SJSA1 (cell line): ENCODE results near the gene BBS2. TPM values are rescaled to one million over a fixed set of nuclear protein-coding genes. Genes with fewer than 3 reads are reported as not detected.

Experiments used
- DNase-seq, 2 experiments: peaks; one replicate each; pipeline ENCODE4 v3.0.0-alpha.2; 2015 to 2020; ENCODE audit warnings: low spot score in 2 of 2, low read depth in 1 of 2
- H3K27ac ChIP-seq: fragments of 250-450 bp; sonication (Bioruptor Pico); 2 replicates; pipeline ENCODE4 v1.5.1; 2020; ENCODE audit warnings: mild to moderate bottlenecking, moderate library complexity
- H3K27me3 ChIP-seq: fragments of 250-450 bp; sonication (Bioruptor Pico); replicated peaks from 2 replicates; pipeline ENCODE4 v1.5.1; 2020; ENCODE audit warnings: mild to moderate bottlenecking, moderate library complexity
- H3K36me3 ChIP-seq: fragments of 250-450 bp; sonication (Bioruptor Pico); 2 replicates; pipeline ENCODE4 v1.5.1; 2020; ENCODE audit warnings: mild to moderate bottlenecking
- H3K4me1 ChIP-seq: fragments of 250-450 bp; sonication (Bioruptor Pico); replicated peaks from 2 replicates; pipeline ENCODE4 v1.6.1; 2021; ENCODE audit warnings: mild to moderate bottlenecking
- H3K4me3 ChIP-seq: fragments of 250-450 bp; sonication (Bioruptor Pico); 2 replicates; pipeline ENCODE4 v1.5.1; 2020; ENCODE audit warnings: mild to moderate bottlenecking
- H3K9me3 ChIP-seq: fragments of 250-450 bp; sonication (Bioruptor Pico); replicated peaks from 2 replicates; pipeline ENCODE4 v1.5.1; 2020; ENCODE audit warnings: mild to moderate bottlenecking
- total RNA-seq: library from RNA; depleted of rRNA; stranded (reverse); fragments of >200 nt; shearing (Covaris generic); gene quantifications from 2 replicates; pipeline ENCODE4 v1.2.3, GENCODE V29; 2014

Gene BBS2
- total RNA-seq, 1 experiment from 2014 or later, result 28.8 TPM

DNA sequence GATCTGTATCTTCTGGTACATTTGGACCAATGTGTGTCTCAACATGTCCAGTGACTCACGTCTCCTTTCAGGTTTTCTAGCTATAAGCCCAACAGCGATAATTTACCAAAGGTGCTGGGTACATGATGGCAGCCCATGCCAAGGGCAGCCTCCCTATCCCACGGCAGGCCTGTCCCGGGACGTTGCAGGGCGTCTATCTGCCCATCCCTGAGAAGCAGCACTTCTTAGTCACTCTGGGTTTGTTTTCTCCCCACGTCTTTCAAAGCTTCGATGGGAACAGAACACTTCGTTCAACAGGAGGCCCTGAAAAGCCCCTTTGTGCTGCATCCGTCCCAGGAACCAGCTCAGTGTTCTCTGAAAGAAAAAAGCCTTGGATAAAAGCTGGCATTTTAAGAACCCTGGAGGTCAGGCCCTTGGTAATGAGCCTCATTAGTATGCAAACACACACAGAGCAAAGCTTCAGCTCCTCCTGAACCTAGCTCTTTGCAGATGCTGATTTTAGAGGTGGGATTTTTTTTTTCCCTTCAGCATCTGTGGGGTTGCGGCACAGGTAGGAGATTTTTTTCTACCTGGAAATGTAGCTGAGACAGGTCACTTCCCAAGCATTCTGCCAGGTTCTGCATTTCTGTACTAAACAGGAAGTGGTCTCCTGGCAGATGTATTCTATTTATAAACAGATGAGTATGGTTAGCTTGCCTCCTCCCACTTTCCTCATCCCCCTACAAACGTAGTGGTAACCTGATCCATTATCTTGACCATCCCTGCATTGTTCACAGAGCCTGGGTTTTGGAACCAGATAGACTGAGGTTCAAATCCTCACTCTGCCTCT lies 27.5 kb upstream of the BBS2 start:
- peak in 1 of 2 experiments; percentile 5 for DNase-seq
- H3K36me3 ChIP-seq, result no peaks in the 10 kb centered on the region
- H3K27me3 ChIP-seq, result no peaks in the 10 kb centered on the region; the same call in none of the 2 replicates
- no peak overlapping the region for H3K27ac ChIP-seq
- no peaks in the 10 kb centered on the region for H3K9me3 ChIP-seq
- no peak overlapping the region for H3K4me3 ChIP-seq
- peaks cover 6% of the 10 kb centered on the region for H3K4me1 ChIP-seq

- no peak for DNase-seq
- Histone ChIP-seq H3K4me1 (no peaks in the 10 kb centered on the region), H3K27ac (no peak overlapping the region), H3K36me3 (no peaks in the 10 kb centered on the region), H3K27me3 (peaks cover 2% of the 10 kb centered on the region; the same call in 1 of the 2 replicates), H3K4me3 (no peak overlapping the region), H3K9me3 (no peaks in the 10 kb centered on the region)
These were observed 22.2 kb upstream of the BBS2 start for GRCh38 chr16:56542039-56542438.

DNA sequence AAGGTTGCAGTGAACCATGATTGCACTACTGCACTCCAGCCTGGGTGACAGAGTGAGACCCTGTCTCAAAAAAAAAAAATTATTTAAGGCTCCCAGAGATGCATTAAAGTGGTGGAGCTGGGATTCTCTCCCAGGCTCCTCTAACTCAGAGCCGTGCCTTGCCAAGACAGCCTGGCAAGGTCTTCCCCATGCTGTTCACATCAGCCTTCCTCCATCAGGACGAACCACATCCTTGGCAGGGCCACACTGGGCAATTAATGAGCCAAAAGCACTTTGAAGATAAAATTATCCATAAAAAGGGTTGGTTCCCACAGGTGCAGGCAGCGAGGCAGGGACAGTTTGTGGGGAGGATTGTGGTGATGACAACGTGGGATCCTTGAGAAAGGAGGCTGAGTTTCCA lies 19.8 kb upstream of the BBS2 start:
- Histone ChIP-seq H3K27ac (no peak overlapping the region), H3K9me3 (no peaks in the 10 kb centered on the region), H3K4me3 (no peak overlapping the region), H3K27me3 (peaks cover 11% of the 10 kb centered on the region; the same call in 1 of the 2 replicates), H3K36me3 (no peaks in the 10 kb centered on the region), H3K4me1 (no peaks in the 10 kb centered on the region)
- DNase-seq, result no peak

GRCh38 chr16:56538331-56538730 lies 18.5 kb upstream of the BBS2 start:
- no peak for DNase-seq
- Histone ChIP-seq H3K4me3 (no peak overlapping the region), H3K27me3 (0 out of 2 replicates have a peak, but pooled peaks cover 11% of the 10 kb centered on the region), H3K36me3 (no peaks in the 10 kb centered on the region), H3K4me1 (no peaks in the 10 kb centered on the region), H3K9me3 (no peaks in the 10 kb centered on the region), H3K27ac (no peak overlapping the region)

- Histone ChIP-seq H3K9me3 (no peaks in the 10 kb centered on the region), H3K4me3 (no peak overlapping the region), H3K4me1 (no peaks in the 10 kb centered on the region), H3K27me3 (0 out of 2 replicates have a peak, but pooled peaks cover 19% of the 10 kb centered on the region), H3K27ac (no peak overlapping the region), H3K36me3 (no peaks in the 10 kb centered on the region)
- DNase-seq, result no peak
These were observed 15.1 kb upstream of the BBS2 start for GRCh38 chr16:56534847-56535383.

GRCh38 chr16:56532714-56533113 lies 12.9 kb upstream of the BBS2 start:
- H3K4me3 ChIP-seq, result no peak overlapping the region
- no peak for DNase-seq
- H3K4me1 ChIP-seq, result no peaks in the 10 kb centered on the region
- no peak overlapping the region for H3K27ac ChIP-seq
- H3K9me3 ChIP-seq, result no peaks in the 10 kb centered on the region
- H3K36me3 ChIP-seq, result no peaks in the 10 kb centered on the region
- peaks cover 23% of the 10 kb centered on the region for H3K27me3 ChIP-seq

DNA sequence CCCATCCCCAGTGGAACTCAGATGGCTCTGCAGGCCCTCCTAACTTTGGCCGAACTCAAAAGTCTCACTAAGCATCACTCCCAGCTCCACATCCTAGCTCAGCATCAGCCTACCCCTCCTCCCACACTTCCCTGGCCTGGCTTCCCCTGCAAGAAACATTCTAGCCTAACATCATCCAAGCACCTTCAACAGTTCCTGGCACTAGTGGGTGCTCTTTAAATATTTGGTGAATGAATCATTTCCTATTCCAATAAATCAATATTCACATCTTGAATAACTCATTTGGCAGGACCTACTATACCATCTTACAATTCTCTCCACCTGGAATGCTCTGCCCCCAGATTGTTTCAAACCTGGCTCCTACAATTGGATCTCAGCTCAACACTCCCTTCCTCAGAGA lies 11.0 kb upstream of the BBS2 start:
- H3K27ac ChIP-seq, result no peak overlapping the region
- no peak overlapping the region for H3K4me3 ChIP-seq
- DNase-seq, result no peak
- no peaks in the 10 kb centered on the region for H3K9me3 ChIP-seq
- H3K27me3 ChIP-seq, result peaks cover 17% of the 10 kb centered on the region
- H3K36me3 ChIP-seq, result no peaks in the 10 kb centered on the region
- no peaks in the 10 kb centered on the region for H3K4me1 ChIP-seq

- no peak for DNase-seq
- Histone ChIP-seq H3K27me3 (peaks cover 8% of the 10 kb centered on the region), H3K9me3 (no peaks in the 10 kb centered on the region), H3K4me3 (no peak overlapping the region), H3K36me3 (no peaks in the 10 kb centered on the region), H3K27ac (no peak overlapping the region), H3K4me1 (peaks cover 4% of the 10 kb centered on the region)
These were observed 5.4 kb upstream of the BBS2 start for GRCh38 chr16:56525236-56525635.

- no peak for DNase-seq
- Histone ChIP-seq H3K9me3 (no peaks in the 10 kb centered on the region), H3K27ac (no peak overlapping the region), H3K36me3 (0 out of 2 replicates have a peak, but pooled peaks cover 3% of the 10 kb centered on the region), H3K27me3 (no peaks in the 10 kb centered on the region), H3K4me3 (peak overlapping the region; percentile 78), H3K4me1 (peaks cover 13% of the 10 kb centered on the region)
These were observed 390 bp upstream of the BBS2 start for GRCh38 chr16:56520251-56520577.

DNA sequence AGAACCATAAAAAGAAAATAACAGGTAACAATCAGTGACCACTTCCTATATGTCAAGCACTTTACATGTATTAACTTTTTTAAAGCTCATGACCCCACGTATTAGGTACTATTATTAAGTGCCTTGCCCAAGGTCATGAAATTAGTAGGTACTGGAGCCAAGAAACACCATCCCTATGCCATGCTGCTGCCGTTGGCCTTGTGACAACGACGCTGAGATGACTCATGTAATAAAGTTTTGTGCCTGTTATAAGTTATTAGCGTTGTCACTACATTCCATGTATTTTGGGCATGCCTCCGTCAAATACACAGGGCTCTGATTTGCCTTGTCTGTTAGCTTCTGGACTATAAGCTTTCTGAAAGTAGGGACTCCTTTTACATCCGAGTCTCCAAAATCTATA lies 1.4 kb downstream of the BBS2 start:
- Histone ChIP-seq H3K27ac (no peak overlapping the region), H3K4me3 (no peak overlapping the region), H3K27me3 (no peaks in the 10 kb centered on the region), H3K9me3 (no peaks in the 10 kb centered on the region), H3K36me3 (0 out of 2 replicates have a peak, but pooled peaks cover 3% of the 10 kb centered on the region), H3K4me1 (peaks cover 13% of the 10 kb centered on the region)
- no peak for DNase-seq

- H3K9me3 ChIP-seq, result no peaks in the 10 kb centered on the region
- DNase-seq, result no peak
- peaks cover 13% of the 10 kb centered on the region for H3K4me1 ChIP-seq
- H3K27ac ChIP-seq, result no peak overlapping the region
- no peak overlapping the region for H3K4me3 ChIP-seq
- H3K36me3 ChIP-seq, result 0 out of 2 replicates have a peak, but pooled peaks cover 3% of the 10 kb centered on the region
- H3K27me3 ChIP-seq, result no peaks in the 10 kb centered on the region
These were observed 2.6 kb downstream of the BBS2 start for GRCh38 chr16:56517206-56517605.

GRCh38 chr16:56515665-56516064 lies 4.2 kb downstream of the BBS2 start:
- no peak for DNase-seq
- Histone ChIP-seq H3K4me3 (no peak overlapping the region), H3K27me3 (no peaks in the 10 kb centered on the region), H3K4me1 (peaks cover 13% of the 10 kb centered on the region), H3K9me3 (no peaks in the 10 kb centered on the region), H3K27ac (no peak overlapping the region), H3K36me3 (0 out of 2 replicates have a peak, but pooled peaks cover 3% of the 10 kb centered on the region)

DNA sequence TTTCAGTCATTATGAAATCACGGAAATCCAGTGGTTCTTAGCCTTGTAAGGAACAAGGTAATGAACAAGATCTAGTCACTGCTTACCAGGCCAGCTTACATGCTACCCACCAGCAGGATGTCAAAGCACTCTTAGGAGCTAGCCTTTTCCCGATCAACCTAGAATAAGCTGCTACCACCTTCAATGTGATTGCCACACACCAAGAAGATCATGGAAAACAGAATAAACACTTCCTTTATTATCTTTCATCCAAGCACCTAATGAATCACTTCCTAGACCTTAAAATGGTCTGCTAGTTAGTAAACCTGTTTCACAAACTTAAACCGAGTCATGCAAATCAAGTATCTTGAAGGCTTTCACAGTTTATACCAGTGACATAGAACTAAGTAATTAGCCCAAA lies 5.0 kb downstream of the BBS2 start:
- H3K27me3 ChIP-seq, result no peaks in the 10 kb centered on the region
- peaks cover 7% of the 10 kb centered on the region; the same call in 1 of the 2 replicates for H3K4me1 ChIP-seq
- no peak overlapping the region for H3K4me3 ChIP-seq
- H3K27ac ChIP-seq, result no peak overlapping the region
- no peak for DNase-seq
- H3K9me3 ChIP-seq, result no peaks in the 10 kb centered on the region
- H3K36me3 ChIP-seq, result peaks cover 3% of the 10 kb centered on the region; the same call in 1 of the 2 replicates

- DNase-seq, result peak in 1 of 2 experiments; percentile 37
- no peak overlapping the region for H3K27ac ChIP-seq
- H3K9me3 ChIP-seq, result no peaks in the 10 kb centered on the region
These were observed 5.9 kb downstream of the BBS2 start for GRCh38 chr16:56513972-56514371.

More at GRCh38 chr16:56513972-56514371, 5.9 kb downstream of the BBS2 start:
- no peaks in the 10 kb centered on the region; the same call in 1 of the 2 replicates for H3K36me3 ChIP-seq
- H3K27me3 ChIP-seq, result no peaks in the 10 kb centered on the region
- peaks cover 7% of the 10 kb centered on the region; the same call in 1 of the 2 replicates for H3K4me1 ChIP-seq
- no peak overlapping the region for H3K4me3 ChIP-seq
